ENCODE measurements around the gene KRTAP10-12.

The KRTAP10-12 gene

GRCh38 chr21:44734841-44735240 is 37.9 kb downstream of the KRTAP10-12 start:
- DNase-seq: no peak

DNA sequence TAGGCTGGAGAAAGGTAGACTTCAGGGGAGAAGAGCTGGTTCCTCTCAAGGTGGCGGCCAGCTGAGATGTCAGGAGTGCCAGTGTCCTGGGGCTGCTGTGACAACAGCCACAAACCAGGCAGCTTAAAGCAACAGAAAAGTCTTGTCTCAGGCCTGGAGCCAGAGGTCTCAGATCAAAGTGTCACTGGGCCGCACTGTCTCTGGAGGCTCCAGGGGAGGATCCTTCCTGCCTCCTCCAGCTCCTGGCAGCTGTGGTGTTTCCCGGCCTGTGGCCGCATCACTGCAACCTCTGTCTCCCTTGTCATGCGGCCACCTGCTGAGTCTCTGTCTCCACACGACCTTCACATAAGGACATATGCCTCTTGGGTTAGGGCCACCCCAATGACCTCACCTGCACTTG is 38.8 kb downstream of the KRTAP10-12 start:
- DNase-seq: no peak

- no peak for DNase-seq
Measured at GRCh38 chr21:44736291-44737004, 39.5 kb downstream of the KRTAP10-12 start.

DNA sequence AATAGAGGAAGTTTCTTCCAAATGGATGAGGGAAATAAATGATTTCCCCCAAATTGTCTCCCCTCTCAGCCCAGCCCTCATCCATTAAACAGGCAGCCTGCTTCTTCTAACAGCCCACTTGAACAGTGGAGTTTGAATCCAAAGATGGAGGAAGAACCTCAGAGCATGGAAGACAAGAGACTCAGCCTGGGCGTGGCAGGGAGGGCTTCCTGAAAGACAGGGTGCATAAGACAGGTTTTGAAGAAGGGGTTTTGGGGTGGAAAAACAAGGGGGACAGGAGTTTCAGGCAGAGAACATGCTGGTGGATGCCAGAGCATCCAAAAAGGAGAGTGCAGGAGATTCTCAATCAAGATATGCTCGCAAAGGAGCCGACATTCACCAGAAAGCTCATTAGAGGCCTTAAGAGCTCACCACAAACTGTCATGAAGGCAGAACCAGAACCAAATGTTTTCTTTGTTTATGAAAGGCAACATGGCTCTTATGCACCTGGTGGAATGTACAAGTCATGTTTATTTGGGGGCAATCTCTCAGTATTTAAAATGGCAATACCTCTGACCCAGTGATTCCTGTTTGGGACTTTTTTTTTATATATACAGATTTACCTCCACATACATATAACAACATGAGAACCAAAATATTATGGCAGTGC is 40.9 kb downstream of the KRTAP10-12 start:
- DNase-seq: no peak

DNA sequence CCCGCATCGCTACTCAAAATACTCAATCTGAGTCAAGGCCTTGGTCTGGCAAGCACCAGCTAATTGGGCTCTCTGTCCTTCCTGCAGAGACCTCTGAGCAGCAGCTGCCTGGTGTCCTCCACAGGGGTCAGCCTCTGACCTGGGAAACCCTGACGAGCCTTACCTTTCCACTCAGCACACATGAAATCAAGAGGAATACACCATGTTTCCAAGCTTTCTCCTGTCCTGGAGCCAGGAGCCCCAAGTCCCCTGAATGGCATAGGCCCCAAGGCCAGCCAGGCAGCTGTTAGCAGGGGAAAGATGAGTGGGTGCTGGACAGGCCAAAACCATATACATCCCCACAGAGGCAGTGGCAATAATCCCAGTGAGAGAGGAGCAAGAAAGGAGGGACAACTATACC is 41.6 kb downstream of the KRTAP10-12 start:
- DNase-seq: no peak

DNA sequence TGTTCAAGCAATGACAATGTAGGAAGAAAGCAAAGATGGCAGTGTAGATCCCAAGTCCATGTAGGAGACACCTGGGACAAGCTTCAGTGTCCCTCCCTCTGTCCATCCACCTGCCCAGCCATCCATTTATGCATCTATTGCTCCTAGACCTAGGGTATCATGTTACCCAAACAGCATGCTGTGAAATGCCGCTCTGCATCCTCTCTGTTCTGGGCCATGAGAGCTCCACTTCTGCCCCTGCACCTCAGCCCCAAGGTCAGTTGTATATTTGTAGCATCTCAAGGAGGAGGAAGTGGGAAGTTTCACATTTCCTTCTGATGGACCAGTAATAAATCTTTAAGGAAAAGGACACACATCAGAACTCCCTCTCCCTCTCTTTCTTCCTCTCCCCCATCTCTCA is 42.3 kb downstream of the KRTAP10-12 start:
- no peak for DNase-seq

DNA sequence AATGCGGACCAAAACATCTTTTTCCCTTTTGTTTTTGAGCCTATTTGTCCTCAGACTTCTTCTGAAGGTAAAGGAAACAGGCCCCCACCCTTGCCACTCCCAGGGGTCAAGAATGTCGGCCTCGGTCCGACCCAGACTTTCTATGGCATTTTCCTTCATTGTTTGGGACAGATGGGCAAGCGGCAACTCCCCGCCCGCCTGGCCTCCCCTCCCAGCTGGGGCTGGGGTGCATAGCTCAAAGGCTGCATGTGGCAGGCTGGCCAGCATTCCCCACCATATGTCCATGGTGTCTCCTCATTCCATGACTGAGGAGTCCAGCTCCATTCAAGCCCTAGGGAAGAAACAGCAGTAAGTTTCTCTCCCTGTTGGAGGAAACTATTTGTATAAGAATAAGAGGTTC is 43.8 kb downstream of the KRTAP10-12 start:
- DNase-seq: no peak

- no peak for DNase-seq
Measured at GRCh38 chr21:44741921-44742320, 44.9 kb downstream of the KRTAP10-12 start.

DNA sequence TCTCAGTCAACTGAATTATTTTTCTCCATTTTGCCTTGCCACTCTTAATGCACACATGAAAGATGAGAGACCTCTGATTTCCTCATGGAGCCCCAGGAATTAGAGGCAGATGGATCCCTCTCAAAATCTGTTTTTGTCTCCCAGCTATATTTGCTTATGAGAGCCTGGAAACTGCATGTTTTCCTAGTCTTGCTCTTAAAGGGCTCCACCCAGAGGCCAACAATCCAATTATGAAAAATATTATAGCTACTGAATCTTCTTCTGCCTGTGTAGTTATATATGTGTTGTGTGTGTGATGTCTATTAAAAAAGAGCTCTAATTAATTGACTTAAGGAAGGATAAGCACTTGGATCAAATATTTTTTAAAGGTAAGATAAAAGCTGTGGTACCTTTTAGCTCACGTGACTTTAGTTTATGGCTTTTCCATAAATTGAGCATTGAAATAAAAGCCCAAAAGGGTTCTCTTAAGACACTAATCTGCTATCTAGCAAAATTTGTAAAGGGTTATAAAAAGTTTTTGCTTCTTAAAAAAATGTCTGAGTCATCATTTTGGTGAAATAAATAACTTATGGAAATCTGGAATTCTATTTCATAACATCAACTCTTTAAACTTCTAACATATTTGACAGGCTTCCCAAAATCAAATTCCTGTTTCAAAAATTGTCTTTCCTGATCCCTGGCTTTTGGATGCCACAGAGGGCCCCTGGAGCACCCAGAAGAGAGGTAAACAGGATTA is 45.6 kb downstream of the KRTAP10-12 start:
- DNase-seq: no peak

Data from stimulated activated naive CD4-positive, alpha-beta T cell treated with Interleukin-2 at 50 U/mL for 16 hours (primary cell).